Right lobe of liver (tissue), 6 donors: Measurements from ENCODE around the gene STK17A. TPM values are rescaled to one million over a fixed set of nuclear protein-coding genes. Genes with fewer than 3 reads are reported as not detected.

Experiments used
- ATAC-seq, 4 donors: fragments of 200-7000 bp; cut with Tn5 transposase; one replicate each; pipeline ENCODE4 v1.9.1; 2020; ENCODE audit warnings: mild to moderate bottlenecking in 4 of 4, moderate library complexity in 4 of 4
- DNase-seq, 3 donors: peaks; one replicate each; pipeline ENCODE4 v3.0.0-alpha.2; 2020
- H3K27ac ChIP-seq, 3 donors: fragments of 200-600 bp; one replicate each; pipeline ENCODE4 v1.8.0; 2022
- H3K27me3 ChIP-seq, 2 donors: fragments of 200-600 bp; one replicate each; pipeline ENCODE4 v1.8.0; 2022
- H3K36me3 ChIP-seq, 4 donors: fragments of 200-600 bp; sonication (generic) in 1 of 4; one replicate each; pipeline versions ENCODE4 v1.5.1 to v1.8.0; 2017 to 2022; ENCODE audit warnings: control low read depth in 1 of 4
- H3K4me1 ChIP-seq, 4 donors: fragments of 200-600 bp; sonication (generic) in 1 of 4; one replicate each; pipeline versions ENCODE4 v1.5.1 to v1.8.0; 2017 to 2022; ENCODE audit warnings: control low read depth in 1 of 4
- H3K4me3 ChIP-seq, 3 donors: fragments of 200-600 bp; one replicate each; pipeline ENCODE4 v1.8.0; 2022
- H3K9me3 ChIP-seq, 4 donors: fragments of 200-600 bp; sonication (generic) in 1 of 4; one replicate each; pipeline versions ENCODE4 v1.5.1 to v1.8.0; 2017 to 2022; ENCODE audit warnings: control low read depth in 1 of 4
- CTCF ChIP-seq, 4 donors: fragments of 200-600 bp in 3 of 4; fragments of 450-650 bp in 1 of 4; IDR thresholded peaks; one replicate each; pipeline versions ENCODE4 v1.5.1 to v1.8.0; 2016 to 2022; ENCODE audit warnings: antibody characterized with exemption in 4 of 4, mild to moderate bottlenecking in 2 of 4
- POLR2A ChIP-seq: fragments of 450-650 bp; IDR thresholded peaks from one replicate; pipeline ENCODE4 v1.6.1; 2017; ENCODE audit warnings: antibody characterized with exemption, mild to moderate bottlenecking
- WGBS: methylation state at CpG from one replicate; pipeline ENCODE4 v1.1.6; 2018; ENCODE audit warnings: low coverage, low lambda C conversion rate; ENCODE audit not compliant: insufficient coverage; ENCODE audit errors: missing lambda C conversion rate; 5-methylcytosine and 5-hydroxymethylcytosine counted together
- intact Hi-C, 2 donors: fragments of 100-400 bp; cut with DNase I; formaldehyde crosslinking; loops; one replicate each; pipeline versions ENCODE4 v1.11.2 to v1.14.1; 2022
- total RNA-seq, 6 experiments: library from RNA; depleted of rRNA in 2 of 6; stranded (reverse); fragments of >200 nt in 2 of 6; fragmentation: NEBNext Ultra II Directional in 3 of 6; extraction: Animal tissue kit (Norgen Biotek cat#: 25700) in 3 of 6; gene quantifications; one replicate each; pipeline versions ENCODE4 v1.1.0 to v1.2.4, GENCODE V29; 2016 to 2023
- donor health status: DM: no; HTN: yes; CAD: no.
- donor health status: DM: no; HTN: no; CAD: no.
- donor health status: DM: no; HTN: no; CAD: no.
- donor health status: DM: no; HTN: yes; CAD: no.
- donor health status: DM: no; HTN: yes; CAD: no.

Gene STK17A
- total RNA-seq, 6 experiments from 2014 or later, result 1.7 to 20.9 (median 7.9) TPM

GRCh38 chr7:43586251-43586900 lies 3.5 kb downstream of the STK17A start:
- H3K36me3 ChIP-seq, result no peaks in the 10 kb centered on the region
- ATAC-seq (no peak), DNase-seq (no peak)
- H3K4me3 ChIP-seq, result no peak overlapping the region
- 34% methylated on average over 4 of the region's 4 CpGs for WGBS
- no peaks in the 10 kb centered on the region for H3K27me3 ChIP-seq
- H3K4me1 ChIP-seq, result peaks cover 0 to 35% (median 6%) of the 10 kb centered on the region in 4 donors
- intact Hi-C loops, result loop anchor here (10.0 kb wide), 2 partner anchors 138 to 258 kb away; partner anchors contain the start of gene COA1 (in 1 of the 2)
- no peak overlapping the region for H3K27ac ChIP-seq
- no peak for TF ChIP-seq POLR2A
- no peak for TF ChIP-seq CTCF (IDR thresholded peaks at IDR 0.05)
- H3K9me3 ChIP-seq, result no peaks in the 10 kb centered on the region

GRCh38 chr7:43588477-43589132 lies 5.7 kb downstream of the STK17A start:
- WGBS, result 92% methylated on average over 5 of the region's 5 CpGs
- Histone ChIP-seq H3K36me3 (no peaks in the 10 kb centered on the region), H3K4me3 (no peak overlapping the region), H3K27ac (no peak overlapping the region), H3K27me3 (no peaks in the 10 kb centered on the region), H3K4me1 (peaks cover 0 to 38% (median 6%) of the 10 kb centered on the region in 4 donors), H3K9me3 (no peaks in the 10 kb centered on the region)
- ATAC-seq (no peak), DNase-seq (no peak)
- intact Hi-C loops, result loop anchor here (10.0 kb wide), 2 partner anchors 136 to 256 kb away; partner anchors contain the start of gene COA1 (in 1 of the 2)
- TF ChIP-seq POLR2A, result no peak
- no peak for TF ChIP-seq CTCF (IDR thresholded peaks at IDR 0.05)

GRCh38 chr7:43589133-43589478 lies 6.2 kb downstream of the STK17A start:
- intact Hi-C loops, result loop anchor here (10.0 kb wide), 2 partner anchors 136 to 256 kb away; partner anchors contain the start of gene COA1 (in 1 of the 2)
- Histone ChIP-seq H3K4me3 (no peak overlapping the region), H3K27me3 (no peaks in the 10 kb centered on the region), H3K9me3 (no peaks in the 10 kb centered on the region), H3K27ac (no peak overlapping the region), H3K36me3 (no peaks in the 10 kb centered on the region), H3K4me1 (peaks cover 0 to 37% (median 6%) of the 10 kb centered on the region in 4 donors)
- TF ChIP-seq POLR2A (no peak), CTCF (IDR thresholded peaks at IDR 0.05) (no peak)
- DNase-seq (no peak), ATAC-seq (no peak)

GRCh38 chr7:43589728-43590127 lies 6.8 kb downstream of the STK17A start:
- H3K4me3 ChIP-seq, result no peak overlapping the region

More at GRCh38 chr7:43589728-43590127, 6.8 kb downstream of the STK17A start:
- DNase-seq (no peak), ATAC-seq (no peak)
- TF ChIP-seq CTCF (IDR thresholded peaks at IDR 0.05) (no peak), POLR2A (no peak)
- Histone ChIP-seq H3K36me3 (no peaks in the 10 kb centered on the region), H3K27me3 (no peaks in the 10 kb centered on the region), H3K27ac (no peak overlapping the region), H3K4me1 (peaks cover 0 to 30% (median 6%) of the 10 kb centered on the region in 4 donors), H3K9me3 (no peaks in the 10 kb centered on the region)
- intact Hi-C loops, result loop anchor here (10.0 kb wide), 2 partner anchors 135 to 255 kb away; partner anchors contain the start of gene COA1 (in 1 of the 2)
- 82% methylated on average over 3 of the region's 3 CpGs for WGBS
